Dendritic cell treated with granulocyte-macrophage colony-stimulating factor and Interleukin-4, amounts not matched to agents 40 ng/mL and 50 ng/mL, for 4 days (primary cell): Measurements from ENCODE around the gene EVI5.

Experiments used
- H3K27ac Mint-ChIP-seq: one replicate; pipeline ENCODE4 v1.8.0; 2022; ENCODE audit warnings: mild to moderate bottlenecking, mixed read lengths
- H3K27me3 Mint-ChIP-seq: one replicate; pipeline ENCODE4 v1.8.0; 2022; ENCODE audit warnings: mild to moderate bottlenecking, mixed read lengths
- H3K36me3 Mint-ChIP-seq: one replicate; pipeline ENCODE4 v1.8.0; 2022; ENCODE audit warnings: low read depth, mixed read lengths
- H3K4me1 Mint-ChIP-seq: one replicate; pipeline ENCODE4 v1.8.0; 2022; ENCODE audit warnings: low read depth, mixed read lengths
- H3K4me3 Mint-ChIP-seq: one replicate; pipeline ENCODE4 v1.8.0; 2022; ENCODE audit warnings: mild to moderate bottlenecking, moderate library complexity, mixed read lengths
- H3K9me3 Mint-ChIP-seq: one replicate; pipeline ENCODE4 v1.8.0; 2022; ENCODE audit warnings: mixed read lengths
- intact Hi-C: fragments of 100-400 bp; cut with micrococcal nuclease; formaldehyde crosslinking; loops from one replicate; pipeline ENCODE4 v1.15.0; 2022

The EVI5 gene

DNA sequence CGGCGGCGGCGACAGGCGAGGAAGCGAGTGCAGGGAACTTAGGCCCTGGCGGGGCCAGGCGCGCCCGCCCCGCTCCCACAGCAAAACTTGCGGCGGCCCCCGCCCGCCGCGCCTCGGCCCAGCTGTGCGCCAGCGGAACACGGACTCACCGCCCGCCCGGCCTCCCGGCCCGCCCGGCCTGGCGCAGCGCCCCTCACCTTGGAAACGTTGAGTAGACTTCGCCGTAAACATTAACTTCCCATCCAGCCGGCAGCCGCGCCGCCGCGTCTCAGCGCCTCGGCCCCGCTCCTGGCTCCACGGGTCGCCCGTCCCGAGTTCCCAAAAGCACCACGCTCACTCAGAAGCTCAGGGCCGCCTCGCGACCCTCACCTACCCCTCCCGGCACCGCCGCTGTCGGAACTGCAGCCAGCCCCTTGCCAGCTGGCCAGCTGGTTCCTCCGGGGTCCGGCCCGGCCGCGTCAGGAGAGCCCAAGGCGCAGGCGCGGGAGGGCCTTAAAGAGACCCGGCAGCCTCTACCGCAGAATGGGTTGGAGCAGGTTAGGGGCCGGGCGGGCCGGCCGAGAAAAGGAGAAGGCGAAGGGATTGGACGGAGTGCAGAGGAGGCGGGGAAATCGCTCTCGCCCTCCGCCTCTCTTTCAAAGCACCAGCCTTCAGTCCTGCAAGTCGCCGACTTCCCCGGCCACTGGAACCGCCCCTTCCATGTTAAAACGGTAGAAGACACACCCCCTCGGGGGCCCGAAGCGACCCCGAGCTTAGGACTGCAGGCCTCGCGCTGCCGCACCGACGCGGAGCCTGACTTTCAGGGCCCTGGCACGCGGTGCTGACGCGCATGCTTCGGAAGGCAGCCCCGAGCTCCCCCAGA, at the start of gene EVI5:
TSS of gene EVI5 (minus strand) at position 470 of the 862 bp plus-strand sequence. CDS start 48,562 bp downstream, outside the sequence.
- peaks cover 38% of the 10 kb centered on the region for H3K36me3 Mint-ChIP-seq
- H3K27me3 Mint-ChIP-seq: no peaks in the 10 kb centered on the region
- no peaks in the 10 kb centered on the region for H3K9me3 Mint-ChIP-seq
- peaks cover 40% of the 10 kb centered on the region for H3K4me1 Mint-ChIP-seq
- H3K27ac Mint-ChIP-seq: peak within 1 kb of the TSS; percentile 97
- peak within 1 kb of the TSS; percentile 90 for H3K4me3 Mint-ChIP-seq
- intact Hi-C loops: loop anchor here (2.0 to 5.0 kb wide), 3 partner anchors 32 to 48 kb away; partner anchors contain the start of gene RPL5

DNA sequence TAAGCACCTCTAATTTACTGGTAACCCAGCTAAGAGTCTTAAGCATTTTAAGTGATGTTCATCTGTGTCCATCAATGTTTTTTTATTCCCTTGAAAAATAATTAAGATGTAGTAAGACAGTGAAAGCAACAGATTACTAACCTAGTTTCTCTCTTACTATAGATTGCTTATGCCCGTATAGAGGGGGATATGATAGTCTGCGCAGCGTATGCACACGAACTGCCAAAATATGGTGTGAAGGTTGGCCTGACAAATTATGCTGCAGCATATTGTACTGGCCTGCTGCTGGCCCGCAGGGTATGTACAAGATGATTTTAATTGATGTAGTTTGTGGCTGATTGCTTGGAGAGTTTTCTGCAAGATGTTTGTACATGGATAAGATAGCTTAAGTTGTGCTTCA, 49.7 kb upstream of the EVI5 start:
- Mint-ChIP-seq H3K9me3 (no peaks in the 10 kb centered on the region), H3K4me3 (no peak overlapping the region), H3K27ac (no peak overlapping the region), H3K4me1 (peaks cover 17% of the 10 kb centered on the region), H3K27me3 (no peaks in the 10 kb centered on the region), H3K36me3 (peaks cover 79% of the 10 kb centered on the region)
- intact Hi-C loops: no loop called here

DNA sequence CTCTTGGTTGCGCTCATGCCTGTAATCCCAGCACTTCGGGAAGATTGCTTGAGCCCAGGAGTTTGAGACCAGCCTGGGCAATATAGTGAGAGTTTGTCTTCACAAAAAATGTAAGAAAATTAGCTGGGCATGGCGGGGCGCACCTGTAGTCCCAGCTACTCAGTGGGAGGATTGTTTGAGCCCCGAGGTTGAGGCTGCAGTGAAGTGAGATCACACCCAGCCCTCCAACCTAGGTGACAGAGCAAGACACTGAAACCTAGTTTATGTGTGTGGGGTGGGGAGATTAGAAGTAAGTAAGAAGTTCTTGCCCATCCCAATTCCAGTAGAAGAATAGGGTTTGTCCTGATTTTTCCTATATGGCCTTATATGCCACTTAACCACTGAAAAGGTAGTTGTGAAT, 48.9 kb upstream of the EVI5 start:
- no peak overlapping the region for H3K27ac Mint-ChIP-seq
- H3K36me3 Mint-ChIP-seq: peaks cover 72% of the 10 kb centered on the region
- peaks cover 17% of the 10 kb centered on the region for H3K4me1 Mint-ChIP-seq
- no peaks in the 10 kb centered on the region for H3K27me3 Mint-ChIP-seq
- no peaks in the 10 kb centered on the region for H3K9me3 Mint-ChIP-seq
- intact Hi-C loops: loop anchor here (2.0 kb wide), 1 partner anchor 49 kb away; the partner anchor contains the start of gene EVI5
- peak overlapping the region; percentile 9 for H3K4me3 Mint-ChIP-seq

DNA sequence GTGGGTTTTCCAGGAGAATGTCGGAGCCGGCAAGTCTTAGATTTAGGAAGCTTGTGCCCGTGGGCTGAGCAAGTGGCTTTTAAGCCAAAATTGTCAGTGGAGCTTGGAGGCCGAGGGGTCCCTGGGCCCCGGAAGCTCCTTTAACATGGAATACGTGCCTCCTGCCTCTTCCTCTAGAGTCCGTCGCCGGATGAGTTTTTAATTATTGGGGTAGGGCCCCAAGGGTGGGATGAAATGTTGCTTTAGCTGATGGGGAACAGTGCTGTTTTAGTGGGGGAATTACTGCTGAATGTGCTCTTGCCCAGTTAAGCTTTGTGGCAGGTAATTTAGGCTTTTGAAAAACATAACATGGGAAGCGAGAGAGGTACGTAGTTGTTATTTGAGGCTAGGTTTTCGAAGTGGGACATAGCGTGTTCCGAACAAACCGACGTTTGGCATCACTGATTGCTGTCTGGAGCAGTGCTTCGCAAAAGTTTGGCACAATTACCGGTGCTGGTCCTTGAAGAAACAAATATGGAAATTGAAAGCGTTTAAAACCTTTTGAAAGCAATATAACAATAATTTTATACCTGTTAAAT, 47.7 kb upstream of the EVI5 start:
- intact Hi-C loops: loop anchor here (2.0 kb wide), 1 partner anchor 48 kb away; the partner anchor contains the start of gene EVI5
- Mint-ChIP-seq H3K4me3 (peak overlapping the region; percentile 98), H3K36me3 (peaks cover 59% of the 10 kb centered on the region)

DNA sequence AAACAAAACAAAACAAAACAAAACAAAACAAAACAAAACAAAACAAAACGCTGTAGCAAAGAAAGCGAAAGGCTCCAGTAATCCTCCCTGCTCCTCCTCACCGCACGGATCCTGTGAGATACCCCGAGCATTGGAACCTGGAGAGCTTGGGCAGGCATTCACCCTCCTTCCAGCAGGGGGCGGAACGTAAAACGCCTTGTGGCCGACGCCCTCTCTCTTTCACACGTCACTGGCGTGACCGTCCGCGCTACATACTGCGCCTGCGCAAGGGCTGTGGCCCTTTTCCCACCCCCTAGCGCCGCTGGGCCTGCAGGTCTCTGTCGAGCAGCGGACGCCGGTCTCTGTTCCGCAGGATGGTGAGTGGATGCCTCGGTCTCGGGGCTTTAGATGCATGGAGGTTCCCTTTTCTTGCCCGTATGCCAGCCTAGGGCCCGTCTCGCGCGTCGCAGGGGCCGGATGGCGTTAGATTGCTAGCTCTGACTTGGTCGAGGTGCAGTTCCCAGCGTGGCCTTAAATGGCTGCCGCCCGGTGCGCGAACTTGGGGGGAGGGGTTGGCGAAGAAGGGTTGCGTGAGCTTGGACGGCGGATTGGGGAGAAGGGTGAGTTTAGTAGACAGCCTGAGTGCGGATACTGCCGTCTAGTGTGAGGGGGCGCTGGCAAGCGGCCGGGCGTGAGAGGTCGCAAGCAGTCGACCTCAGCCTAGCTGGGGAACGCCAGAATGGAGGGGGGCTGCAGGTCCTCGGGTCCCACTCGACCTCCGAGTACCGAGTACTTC, 47.0 kb upstream of the EVI5 start, which contains the start of gene RPL5:
TSS of gene RPL5 (plus strand) at position 279 of the 775 bp plus-strand sequence. CDS start at position 354, 75 bp downstream.
- H3K27me3 Mint-ChIP-seq: no peaks in the 10 kb centered on the region
- intact Hi-C loops: loop anchor here (2.0 kb wide), 1 partner anchor 47 kb away; the partner anchor contains the start of gene EVI5
- H3K4me3 Mint-ChIP-seq: peak within 1 kb of the TSS; percentile 98
- H3K9me3 Mint-ChIP-seq: no peaks in the 10 kb centered on the region
- peaks cover 53% of the 10 kb centered on the region for H3K36me3 Mint-ChIP-seq
- peaks cover 17% of the 10 kb centered on the region for H3K4me1 Mint-ChIP-seq
- H3K27ac Mint-ChIP-seq: peak within 1 kb of the TSS; percentile 96

More for the DNA sequence above, 47.7 kb upstream of the EVI5 start:
- Mint-ChIP-seq H3K9me3 (no peaks in the 10 kb centered on the region), H3K4me1 (peaks cover 17% of the 10 kb centered on the region), H3K27ac (peak overlapping the region; percentile 96), H3K27me3 (no peaks in the 10 kb centered on the region)

DNA sequence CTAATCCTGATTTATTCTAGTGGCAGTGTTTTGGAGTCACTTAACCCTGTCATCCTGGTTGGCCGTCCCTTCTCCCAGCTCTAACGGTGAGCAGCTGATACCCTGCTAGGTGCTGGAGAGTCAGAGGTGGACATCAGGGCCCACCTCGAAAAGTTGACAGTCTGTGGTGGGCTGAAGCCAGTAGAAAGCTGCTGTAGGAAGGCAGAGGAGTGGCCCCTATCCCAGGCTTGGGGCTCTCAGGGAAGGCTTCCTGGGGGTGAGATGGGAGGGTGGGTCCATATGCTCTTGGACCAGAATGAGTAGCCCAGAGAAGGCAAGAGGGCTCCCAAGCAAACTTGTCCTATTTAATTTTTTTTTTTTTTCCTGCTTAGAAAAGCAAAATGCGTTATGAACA, 46.5 kb upstream of the EVI5 start:
- peak overlapping the region; percentile 6 for H3K4me3 Mint-ChIP-seq
- no peaks in the 10 kb centered on the region for H3K27me3 Mint-ChIP-seq
- H3K36me3 Mint-ChIP-seq: peaks cover 47% of the 10 kb centered on the region
- peak overlapping the region; percentile 96 for H3K27ac Mint-ChIP-seq
- no peaks in the 10 kb centered on the region for H3K9me3 Mint-ChIP-seq
- intact Hi-C loops: no loop called here
- peaks cover 17% of the 10 kb centered on the region for H3K4me1 Mint-ChIP-seq

DNA sequence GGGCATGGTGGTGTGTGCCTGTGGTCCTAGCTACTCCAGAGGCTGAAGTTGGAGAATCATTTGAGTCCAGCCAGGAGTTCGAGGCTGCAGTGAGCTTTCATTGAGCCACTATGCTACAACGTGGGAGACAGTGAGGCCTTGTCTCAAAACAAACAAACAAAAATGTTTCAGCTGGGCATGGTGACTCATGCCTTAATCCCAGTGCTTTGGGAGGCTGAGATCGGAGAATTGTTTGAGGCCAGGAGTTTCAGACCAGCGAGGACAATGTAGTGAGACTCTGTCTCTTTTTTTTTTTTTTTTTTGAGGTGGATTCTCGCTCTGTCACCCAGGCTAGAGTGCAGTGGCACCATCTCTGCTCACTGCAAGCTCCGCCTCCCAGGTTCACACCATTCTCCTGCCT, 41.9 kb upstream of the EVI5 start:
- no peaks in the 10 kb centered on the region for H3K9me3 Mint-ChIP-seq

DNA sequence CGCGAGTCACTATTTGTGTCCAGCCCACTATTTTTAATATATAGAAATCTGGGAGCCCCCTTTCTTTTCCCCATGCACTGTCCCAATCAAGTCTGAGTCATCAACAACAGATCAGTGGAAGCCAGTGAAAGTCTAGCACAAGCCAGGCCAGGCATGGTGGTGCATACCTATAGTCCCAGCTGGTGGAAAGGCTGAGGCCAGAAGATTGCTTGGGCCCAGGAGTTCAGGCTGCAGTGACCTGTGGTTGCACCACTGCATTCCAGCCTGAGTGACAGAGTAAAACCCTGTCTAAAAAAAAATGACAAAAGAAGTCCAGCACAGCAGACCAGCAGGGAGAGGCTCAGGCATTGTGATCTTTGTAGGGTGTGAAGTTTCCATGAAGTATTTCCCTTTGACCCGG, 38.0 kb upstream of the EVI5 start:
- peaks cover 14% of the 10 kb centered on the region for H3K4me1 Mint-ChIP-seq
- H3K4me3 Mint-ChIP-seq: no peak overlapping the region
- no peaks in the 10 kb centered on the region for H3K9me3 Mint-ChIP-seq
- intact Hi-C loops: no loop called here
- no peak overlapping the region for H3K27ac Mint-ChIP-seq
- no peaks in the 10 kb centered on the region for H3K36me3 Mint-ChIP-seq
- H3K27me3 Mint-ChIP-seq: no peaks in the 10 kb centered on the region

More for the DNA sequence above, 41.9 kb upstream of the EVI5 start:
- no peak overlapping the region for H3K27ac Mint-ChIP-seq
- intact Hi-C loops: no loop called here
- H3K4me1 Mint-ChIP-seq: peaks cover 7% of the 10 kb centered on the region
- no peak overlapping the region for H3K4me3 Mint-ChIP-seq
- no peaks in the 10 kb centered on the region for H3K27me3 Mint-ChIP-seq
- peaks cover 1% of the 10 kb centered on the region for H3K36me3 Mint-ChIP-seq

DNA sequence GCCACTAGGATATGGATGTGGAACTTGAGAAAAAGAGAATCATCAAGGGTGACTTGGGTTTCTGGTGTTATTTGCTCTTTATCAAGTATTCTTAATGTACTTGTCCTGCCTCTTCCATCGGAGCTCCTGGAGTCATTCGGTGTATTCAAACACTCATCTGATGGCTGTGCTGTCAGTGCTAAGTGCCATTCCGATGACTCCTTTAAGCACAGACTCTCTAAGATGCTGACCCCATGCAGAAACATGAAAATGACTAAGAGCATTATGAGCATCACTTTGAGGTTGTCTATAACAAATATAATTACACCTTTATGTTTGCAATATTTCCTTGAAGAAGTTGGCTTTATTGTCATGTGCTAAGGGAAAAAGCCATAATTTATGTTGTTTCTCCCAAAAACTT, 35.6 kb upstream of the EVI5 start:
- no peaks in the 10 kb centered on the region for H3K27me3 Mint-ChIP-seq
- intact Hi-C loops: no loop called here
- H3K36me3 Mint-ChIP-seq: no peaks in the 10 kb centered on the region
- H3K27ac Mint-ChIP-seq: no peak overlapping the region
- no peak overlapping the region for H3K4me3 Mint-ChIP-seq
- H3K4me1 Mint-ChIP-seq: peaks cover 23% of the 10 kb centered on the region
- no peaks in the 10 kb centered on the region for H3K9me3 Mint-ChIP-seq

DNA sequence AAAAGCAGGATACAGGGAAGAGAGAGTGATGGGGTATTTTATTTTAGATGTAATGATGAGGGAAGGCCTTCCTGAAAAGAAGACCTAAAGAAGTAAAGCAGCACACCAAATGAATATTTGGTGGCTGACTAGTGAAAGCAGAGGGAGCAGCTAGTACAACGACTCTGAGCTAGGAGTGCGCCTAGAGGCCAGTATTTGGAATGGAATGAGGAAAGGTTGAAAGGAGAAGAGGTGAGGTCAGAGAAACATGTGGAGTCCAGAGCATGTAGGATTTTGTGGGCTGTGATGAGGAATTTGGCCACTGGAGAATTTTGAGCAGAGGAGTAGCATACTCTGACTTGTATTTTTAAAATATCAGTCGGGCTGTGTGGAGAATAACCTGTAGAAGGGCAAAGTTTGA, 35.1 kb upstream of the EVI5 start:
- Mint-ChIP-seq H3K27ac (no peak overlapping the region), H3K4me3 (no peak overlapping the region), H3K27me3 (no peaks in the 10 kb centered on the region), H3K36me3 (no peaks in the 10 kb centered on the region), H3K9me3 (no peaks in the 10 kb centered on the region), H3K4me1 (peaks cover 23% of the 10 kb centered on the region)
- intact Hi-C loops: no loop called here

DNA sequence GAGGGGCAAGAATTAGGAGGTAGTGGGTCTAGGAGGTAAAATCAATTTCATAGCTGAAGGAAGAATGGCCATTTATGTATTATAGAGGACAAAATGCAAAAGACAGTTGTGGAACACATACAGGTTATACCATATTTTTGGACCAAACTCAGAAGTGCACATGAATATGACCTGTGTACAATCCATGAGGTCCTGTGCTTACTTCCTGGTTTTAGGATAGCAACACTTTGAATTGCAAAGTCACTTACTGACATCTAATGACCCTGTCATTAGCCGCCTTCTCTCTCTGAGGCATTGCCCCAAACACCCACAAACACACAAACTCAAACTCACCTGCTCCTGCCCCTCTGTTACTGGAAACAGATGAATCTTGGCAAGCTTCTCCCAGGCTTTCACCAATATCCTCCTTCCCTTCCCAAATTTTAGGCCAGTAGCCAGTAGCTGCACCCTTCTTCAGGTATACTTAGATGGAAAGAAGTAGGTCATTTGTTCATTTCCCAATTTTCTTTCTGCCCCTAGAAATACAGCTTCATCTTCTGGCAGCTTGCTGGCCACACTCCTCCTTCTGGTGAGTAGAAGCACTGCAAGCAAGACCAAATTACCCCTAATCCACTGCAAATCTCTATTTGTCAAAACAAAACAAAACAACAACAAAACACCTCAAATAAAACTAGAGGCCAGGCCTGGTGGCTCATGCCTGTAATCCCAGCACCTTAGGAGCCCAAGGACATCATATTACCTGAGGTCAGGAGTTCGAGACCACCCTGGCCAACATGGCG, 33.3 kb upstream of the EVI5 start:
- Mint-ChIP-seq H3K4me3 (no peak overlapping the region), H3K27me3 (no peaks in the 10 kb centered on the region), H3K36me3 (no peaks in the 10 kb centered on the region), H3K4me1 (peaks cover 21% of the 10 kb centered on the region), H3K27ac (no peak overlapping the region), H3K9me3 (no peaks in the 10 kb centered on the region)
- intact Hi-C loops: loop anchor here (1.0 to 5.0 kb wide), 2 partner anchors 36 to 69 kb away; no protein-coding TSS in a partner anchor

DNA sequence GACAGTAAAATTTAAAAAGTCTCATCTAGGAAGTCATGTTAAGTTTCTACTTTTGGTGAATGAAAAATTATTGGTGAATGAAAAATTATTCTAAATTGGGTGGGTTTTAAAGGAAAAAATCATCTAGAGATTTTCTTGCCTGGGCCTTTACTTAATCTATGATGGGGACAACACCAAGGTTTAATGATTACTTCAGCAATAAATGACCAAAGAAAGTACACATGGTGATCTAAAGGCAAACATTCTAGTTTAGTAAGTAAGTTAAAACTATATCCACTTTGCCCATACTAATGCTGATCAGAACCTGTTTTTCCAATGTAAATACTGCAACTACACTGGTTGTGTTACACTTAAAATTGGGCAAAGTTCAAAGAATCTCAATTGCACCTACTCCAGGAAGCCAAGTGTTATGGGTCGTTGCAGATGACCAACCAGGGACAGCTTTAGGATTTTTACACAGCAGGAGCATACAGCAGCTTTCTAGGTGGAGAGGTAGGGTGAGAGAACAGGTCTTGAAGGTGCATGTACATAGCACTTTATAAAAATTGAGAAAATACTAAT, 32.3 kb upstream of the EVI5 start:
- no peaks in the 10 kb centered on the region for H3K27me3 Mint-ChIP-seq
- H3K4me1 Mint-ChIP-seq: peaks cover 16% of the 10 kb centered on the region
- no peaks in the 10 kb centered on the region for H3K36me3 Mint-ChIP-seq
- no peak overlapping the region for H3K4me3 Mint-ChIP-seq
- no peak overlapping the region for H3K27ac Mint-ChIP-seq
- intact Hi-C loops: loop anchor here (5.0 kb wide), 1 partner anchor 35 kb away; no protein-coding TSS in a partner anchor
- H3K9me3 Mint-ChIP-seq: no peaks in the 10 kb centered on the region

DNA sequence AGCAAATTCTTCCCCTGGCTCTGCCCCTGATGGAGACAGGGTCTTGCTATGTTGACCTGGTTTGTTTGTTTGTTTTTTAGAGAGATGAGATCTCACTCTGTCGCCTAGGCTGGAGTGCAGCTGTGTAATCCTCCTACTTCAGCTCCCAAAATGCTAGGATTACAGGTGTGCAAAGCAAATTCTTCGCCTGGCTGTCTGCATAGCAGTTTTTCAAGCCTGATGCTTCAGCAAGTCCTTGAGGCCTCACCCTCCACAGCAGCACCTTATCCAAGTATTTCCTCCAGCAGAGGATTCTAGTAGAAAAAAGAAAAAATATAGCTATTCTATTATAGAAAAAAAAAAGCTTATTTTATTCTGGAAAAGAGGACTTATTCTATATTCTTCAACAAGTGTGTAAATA, 31.8 kb upstream of the EVI5 start:
- Mint-ChIP-seq H3K36me3 (no peaks in the 10 kb centered on the region), H3K4me3 (no peak overlapping the region), H3K9me3 (no peaks in the 10 kb centered on the region), H3K4me1 (peaks cover 16% of the 10 kb centered on the region), H3K27ac (no peak overlapping the region), H3K27me3 (no peaks in the 10 kb centered on the region)
- intact Hi-C loops: loop anchor here (5.0 kb wide), 1 partner anchor 34 kb away; no protein-coding TSS in a partner anchor
